IPS-18a (cell line): ENCODE data around the gene CBX5.
A peak's percentile ranks its signal among the peaks of the same experiment; 100 is the strongest.

ENCODE experiments used
- H3K27ac ChIP-seq: one replicate; pipeline ENCODE4 v1.5.1; 2013; ENCODE audit warnings: low read length
- H3K27me3 ChIP-seq: one replicate; pipeline ENCODE4 v1.6.1; 2013; ENCODE audit warnings: mild to moderate bottlenecking, low read length; ENCODE audit not compliant: control insufficient read depth, insufficient read depth
- H3K36me3 ChIP-seq: one replicate; pipeline ENCODE4 v1.6.1; 2013; ENCODE audit warnings: low read depth, low read length; ENCODE audit not compliant: control insufficient read depth
- H3K4me1 ChIP-seq: one replicate; pipeline ENCODE4 v1.6.1; 2013; ENCODE audit warnings: low read depth, low read length; ENCODE audit not compliant: control insufficient read depth
- H3K4me3 ChIP-seq: one replicate; pipeline ENCODE4 v1.5.1; 2013; ENCODE audit warnings: low read length
- H3K9ac ChIP-seq: one replicate; pipeline ENCODE4 v1.6.1; 2013; ENCODE audit warnings: mild to moderate bottlenecking, low read length, moderate library complexity
- H3K9me3 ChIP-seq: one replicate; pipeline ENCODE4 v1.6.1; 2013; ENCODE audit warnings: low read depth, low read length; ENCODE audit not compliant: control insufficient read depth

Gene CBX5

GRCh38 chr12:54301428-54302048 is 21.6 kb upstream of the CBX5 start:
- Histone ChIP-seq H3K9ac (peak overlapping the region; percentile 60), H3K4me1 (peaks cover 40% of the 10 kb centered on the region), H3K4me3 (peak overlapping the region; percentile 68), H3K27ac (peak overlapping the region; percentile 76), H3K27me3 (peaks cover 15% of the 10 kb centered on the region), H3K36me3 (no peaks in the 10 kb centered on the region), H3K9me3 (no peaks in the 10 kb centered on the region)

- Histone ChIP-seq H3K27me3 (peaks cover 15% of the 10 kb centered on the region), H3K36me3 (no peaks in the 10 kb centered on the region), H3K27ac (peak within 1 kb of the TSS; percentile 76), H3K9me3 (no peaks in the 10 kb centered on the region), H3K4me1 (peaks cover 40% of the 10 kb centered on the region), H3K9ac (peak within 1 kb of the TSS; percentile 60), H3K4me3 (peak within 1 kb of the TSS; percentile 68)
Measured at GRCh38 chr12:54300732-54301427, 21.0 kb upstream of the CBX5 start, which contains the start of gene NFE2. TSS of gene NFE2 (minus strand) at chr12:54301015. CDS start at chr12:54295248, 5,767 bp downstream.

GRCh38 chr12:54300225-54300731 is 20.4 kb upstream of the CBX5 start:
- Histone ChIP-seq H3K27me3 (peaks cover 15% of the 10 kb centered on the region), H3K36me3 (no peaks in the 10 kb centered on the region), H3K9me3 (no peaks in the 10 kb centered on the region), H3K27ac (no peak overlapping the region), H3K9ac (peak overlapping the region; percentile 60), H3K4me3 (peak overlapping the region; percentile 68), H3K4me1 (peaks cover 40% of the 10 kb centered on the region)

- Histone ChIP-seq H3K36me3 (no peaks in the 10 kb centered on the region), H3K27me3 (peaks cover 15% of the 10 kb centered on the region)
Measured at GRCh38 chr12:54299515-54300224, 19.7 kb upstream of the CBX5 start.

GRCh38 chr12:54298904-54299303 is 19.0 kb upstream of the CBX5 start:
- H3K36me3 ChIP-seq: no peaks in the 10 kb centered on the region
- peaks cover 15% of the 10 kb centered on the region for H3K27me3 ChIP-seq
- H3K4me1 ChIP-seq: peaks cover 34% of the 10 kb centered on the region
- H3K9me3 ChIP-seq: no peaks in the 10 kb centered on the region
- no peak overlapping the region for H3K4me3 ChIP-seq
- no peak overlapping the region for H3K27ac ChIP-seq
- no peak overlapping the region for H3K9ac ChIP-seq

More at GRCh38 chr12:54299515-54300224, 19.7 kb upstream of the CBX5 start:
- H3K4me3 ChIP-seq: peak overlapping the region; percentile 68
- no peak overlapping the region for H3K9ac ChIP-seq
- no peak overlapping the region for H3K27ac ChIP-seq
- peaks cover 40% of the 10 kb centered on the region for H3K4me1 ChIP-seq
- H3K9me3 ChIP-seq: no peaks in the 10 kb centered on the region

GRCh38 chr12:54296393-54297099 is 16.6 kb upstream of the CBX5 start:
- Histone ChIP-seq H3K9me3 (no peaks in the 10 kb centered on the region), H3K4me1 (peaks cover 19% of the 10 kb centered on the region), H3K4me3 (no peak overlapping the region), H3K36me3 (no peaks in the 10 kb centered on the region), H3K9ac (no peak overlapping the region), H3K27me3 (peaks cover 15% of the 10 kb centered on the region), H3K27ac (no peak overlapping the region)

GRCh38 chr12:54294953-54295566 is 15.1 kb upstream of the CBX5 start:
- Histone ChIP-seq H3K4me1 (peaks cover 7% of the 10 kb centered on the region), H3K36me3 (no peaks in the 10 kb centered on the region), H3K9ac (no peak overlapping the region), H3K27me3 (peaks cover 10% of the 10 kb centered on the region), H3K27ac (no peak overlapping the region), H3K9me3 (no peaks in the 10 kb centered on the region), H3K4me3 (no peak overlapping the region)

GRCh38 chr12:54294152-54294952 is 14.4 kb upstream of the CBX5 start:
- H3K27ac ChIP-seq: no peak overlapping the region
- no peaks in the 10 kb centered on the region for H3K9me3 ChIP-seq
- no peak overlapping the region for H3K4me3 ChIP-seq
- H3K9ac ChIP-seq: no peak overlapping the region
- no peaks in the 10 kb centered on the region for H3K36me3 ChIP-seq
- peaks cover under 1% of the 10 kb centered on the region for H3K4me1 ChIP-seq
- H3K27me3 ChIP-seq: peaks cover 3% of the 10 kb centered on the region

GRCh38 chr12:54292931-54293241 is 13.0 kb upstream of the CBX5 start:
- Histone ChIP-seq H3K36me3 (no peaks in the 10 kb centered on the region), H3K4me3 (no peak overlapping the region), H3K4me1 (no peaks in the 10 kb centered on the region), H3K9ac (no peak overlapping the region), H3K27me3 (no peaks in the 10 kb centered on the region), H3K27ac (no peak overlapping the region), H3K9me3 (no peaks in the 10 kb centered on the region)

- no peak overlapping the region for H3K27ac ChIP-seq
- H3K4me1 ChIP-seq: no peaks in the 10 kb centered on the region
- no peak overlapping the region for H3K4me3 ChIP-seq
- no peaks in the 10 kb centered on the region for H3K9me3 ChIP-seq
- no peaks in the 10 kb centered on the region for H3K27me3 ChIP-seq
- H3K9ac ChIP-seq: no peak overlapping the region
- peaks cover 3% of the 10 kb centered on the region for H3K36me3 ChIP-seq
Measured at GRCh38 chr12:54292083-54292930, 12.4 kb upstream of the CBX5 start.
